Neural cell (in vitro differentiated cells): Measurements from ENCODE around the gene IL6R. TPM values are rescaled to one million over a fixed set of nuclear protein-coding genes. Genes with fewer than 3 reads are reported as not detected.

Source experiments
- H2AFZ ChIP-seq: fragments of 200-600, 300-800 bp; sonication (generic), shearing (Covaris generic); 2 replicates; pipeline ENCODE4 v1.6.0; 2014; ENCODE audit warnings: low read depth, mild to moderate bottlenecking, antibody characterized with exemption, low read length, moderate library complexity
- H3F3A ChIP-seq: fragments of 200-600 bp; shearing (Covaris generic); 2 replicates; pipeline ENCODE4 v1.6.1; 2016; ENCODE audit warnings: mild to moderate bottlenecking, moderate library complexity, mixed read lengths, antibody characterized with exemption, low read length; ENCODE audit not compliant: insufficient read depth, poor library complexity, severe bottlenecking
- H3K27ac ChIP-seq: fragments of 200-600, 300-800 bp; sonication (generic), shearing (Covaris generic); 2 replicates; pipeline ENCODE4 v1.5.1; 2014; ENCODE audit warnings: mild to moderate bottlenecking, low read length, moderate library complexity
- H3K27me3 ChIP-seq: fragments of 300-800, 200-600 bp; sonication (generic), shearing (Covaris generic); 2 replicates; pipeline ENCODE4 v1.6.0; 2014; ENCODE audit warnings: mild to moderate bottlenecking, low read depth, low read length, moderate library complexity; ENCODE audit not compliant: insufficient read depth
- H3K36me3 ChIP-seq: fragments of 300-800, 200-600 bp; sonication (generic), shearing (Covaris generic); 2 replicates; pipeline ENCODE4 v1.5.1; 2014; ENCODE audit warnings: mild to moderate bottlenecking, antibody characterized with exemption, low read length, moderate library complexity; ENCODE audit not compliant: insufficient read depth
- H3K4me2 ChIP-seq: fragments of 300-800, 200-600 bp; sonication (generic), shearing (Covaris generic); 2 replicates; pipeline ENCODE4 v1.6.0; 2014; ENCODE audit warnings: mild to moderate bottlenecking, low read length
- H3K4me3 ChIP-seq: fragments of 300-800, 200-600 bp; sonication (generic), shearing (Covaris generic); 2 replicates; pipeline ENCODE4 v1.5.1; 2014; ENCODE audit warnings: mild to moderate bottlenecking, low read length, moderate library complexity
- H3K79me2 ChIP-seq: fragments of 200-600 bp; shearing (Covaris generic); replicated peaks from 2 replicates; pipeline ENCODE4 v1.6.0; 2014; ENCODE audit warnings: mild to moderate bottlenecking, low read length, moderate library complexity; ENCODE audit not compliant: insufficient read depth
- H3K9ac ChIP-seq: fragments of 300-800, 200-600 bp; sonication (generic), shearing (Covaris generic); 2 replicates; pipeline ENCODE4 v1.6.1; 2016; ENCODE audit warnings: mild to moderate bottlenecking, low read length, mixed read lengths
- H3K9me2 ChIP-seq: fragments of 200-600 bp; shearing (Covaris generic); 2 replicates; pipeline ENCODE4 v1.6.1; 2016; ENCODE audit warnings: mild to moderate bottlenecking, low read length, mixed read lengths; ENCODE audit not compliant: insufficient read depth
- H3K9me3 ChIP-seq: fragments of 200-600, 300-800 bp; sonication (generic), shearing (Covaris generic); 2 replicates; pipeline ENCODE4 v1.6.1; 2016; ENCODE audit warnings: mild to moderate bottlenecking, mixed run types, low read length, moderate library complexity, mixed read lengths
- H4K20me1 ChIP-seq: fragments of 200-600 bp; shearing (Covaris generic); 2 replicates; pipeline ENCODE4 v1.6.1; 2016; ENCODE audit warnings: mild to moderate bottlenecking, mixed run types; ENCODE audit not compliant: insufficient read depth
- CTCF ChIP-seq: fragments of 450-650 bp; IDR thresholded peaks from 2 replicates; pipeline ENCODE4 v1.5.1; 2014; ENCODE audit warnings: antibody characterized with exemption, mild to moderate bottlenecking, moderate library complexity; ENCODE audit not compliant: poor library complexity, severe bottlenecking
- EP300 ChIP-seq: fragments of 450-650 bp; conservative IDR thresholded peaks from 2 replicates; pipeline ENCODE4 v1.6.1; 2014; ENCODE audit warnings: antibody characterized with exemption, mild to moderate bottlenecking, moderate library complexity; ENCODE audit not compliant: poor library complexity, severe bottlenecking
- EZH2 ChIP-seq: fragments of 200-600, 300-800 bp; shearing (Covaris generic), sonication (generic); IDR thresholded peaks from 2 replicates; pipeline ENCODE4 v1.6.1; 2014; ENCODE audit warnings: antibody characterized with exemption, low read length, borderline replicate concordance, mild to moderate bottlenecking; ENCODE audit not compliant: insufficient read depth, poor library complexity, severe bottlenecking
- MXI1 ChIP-seq: fragments of 450-650 bp; conservative IDR thresholded peaks from 2 replicates; pipeline ENCODE4 v1.6.1; 2014; ENCODE audit warnings: antibody characterized with exemption, mild to moderate bottlenecking; ENCODE audit not compliant: poor library complexity, severe bottlenecking
- POLR2AphosphoS5 ChIP-seq: IDR thresholded peaks from 2 replicates; pipeline ENCODE4 v1.6.1; 2012
- RAD21 ChIP-seq: fragments of 450-650 bp; conservative IDR thresholded peaks from 2 replicates; pipeline ENCODE4 v1.6.1; 2014; ENCODE audit warnings: antibody characterized with exemption, mild to moderate bottlenecking, moderate library complexity
- REST ChIP-seq: IDR thresholded peaks from 2 replicates; pipeline ENCODE4 v1.6.1; 2012; ENCODE audit warnings: borderline replicate concordance
- SMC3 ChIP-seq: fragments of 450-650 bp; conservative IDR thresholded peaks from 2 replicates; pipeline ENCODE4 v1.6.1; 2014; ENCODE audit warnings: antibody characterized with exemption, mild to moderate bottlenecking, moderate library complexity; ENCODE audit not compliant: poor library complexity
- TAF1 ChIP-seq: IDR thresholded peaks from 2 replicates; pipeline ENCODE4 v1.6.1; 2012; ENCODE audit warnings: low read depth
- polyA plus RNA-seq: library from polyadenylated mRNA; depleted of rRNA; stranded (reverse); fragments of >200 nt; gene quantifications from 2 replicates; pipeline ENCODE4 v1.2.3, GENCODE V29; 2014

Gene IL6R
- polyA plus RNA-seq, 1 donor from 2014 or later, result not detected

DNA sequence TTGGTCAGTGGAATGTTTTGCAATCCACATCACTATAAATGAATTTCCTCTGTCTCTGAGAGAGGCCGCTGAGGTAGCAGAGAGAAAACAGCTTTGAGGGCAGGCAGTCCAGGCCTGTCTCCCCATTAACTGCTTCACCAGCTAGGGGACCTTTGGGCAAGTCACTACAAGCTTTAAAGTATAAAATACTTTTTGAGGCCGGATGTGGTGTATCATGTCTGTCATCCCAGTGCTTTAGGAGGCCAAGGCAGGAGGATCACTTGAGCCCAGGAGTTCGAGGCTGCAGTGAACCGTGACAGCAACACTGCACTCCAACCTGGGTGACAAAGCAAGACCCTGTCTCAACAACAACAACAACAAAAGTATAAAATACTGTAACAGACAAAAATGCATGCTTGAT lies 6.4 kb downstream of the IL6R start:
- no peaks in the 10 kb centered on the region for H3K9me3 ChIP-seq
- no peak overlapping the region for H3K4me3 ChIP-seq
- H4K20me1 ChIP-seq, result no peaks in the 10 kb centered on the region
- H3K4me2 ChIP-seq, result no peak overlapping the region
- no peaks in the 10 kb centered on the region for H3F3A ChIP-seq
- H3K36me3 ChIP-seq, result no peaks in the 10 kb centered on the region
- peaks cover 18% of the 10 kb centered on the region for H3K27me3 ChIP-seq
- H3K27ac ChIP-seq, result no peak overlapping the region
- no peaks in the 10 kb centered on the region for H3K9me2 ChIP-seq
- no peaks in the 10 kb centered on the region for H3K79me2 ChIP-seq
- TF ChIP-seq REST, result no peak
- no peak for TF ChIP-seq TAF1
- TF ChIP-seq RAD21, result no peak
- H2AFZ ChIP-seq, result no peak overlapping the region
- no peak overlapping the region for H3K9ac ChIP-seq

DNA sequence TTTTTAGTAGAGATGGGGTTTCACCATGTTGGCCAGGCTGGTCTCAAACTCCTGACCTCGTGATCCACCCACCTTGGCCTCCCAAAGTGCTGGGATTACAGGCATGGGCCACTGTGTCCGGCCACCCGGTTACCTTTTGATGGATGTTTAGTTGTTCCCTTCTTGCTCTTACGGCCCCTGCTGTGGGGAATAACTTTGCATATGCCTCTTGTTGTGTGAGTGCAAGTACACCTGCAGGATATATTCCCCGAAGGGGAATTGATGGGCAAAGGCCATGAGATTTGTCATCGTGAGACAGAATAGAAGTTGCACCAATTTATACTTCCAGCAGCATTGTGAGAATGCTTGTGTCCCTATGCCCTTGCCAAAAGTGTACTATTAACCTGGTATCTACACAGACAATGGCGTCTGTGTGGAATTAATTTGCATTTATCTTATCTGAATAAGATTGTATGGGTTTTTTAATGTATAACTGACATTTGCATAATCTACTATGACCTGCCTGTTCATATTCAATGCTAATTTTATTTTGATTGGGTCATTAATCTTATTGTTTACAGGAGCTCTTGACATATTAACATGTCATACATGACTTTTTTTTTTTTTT lies 8.1 kb downstream of the IL6R start:
- Histone ChIP-seq H3K4me3 (no peak overlapping the region), H3K79me2 (no peaks in the 10 kb centered on the region), H3K27ac (no peak overlapping the region), H2AFZ (no peak overlapping the region), H3K27me3 (peaks cover 2% of the 10 kb centered on the region), H3K4me2 (no peak overlapping the region), H3K9me2 (no peaks in the 10 kb centered on the region), H3K9ac (no peak overlapping the region), H3F3A (no peaks in the 10 kb centered on the region), H3K9me3 (no peaks in the 10 kb centered on the region), H3K36me3 (no peaks in the 10 kb centered on the region), H4K20me1 (no peaks in the 10 kb centered on the region)
- TF ChIP-seq RAD21, result no peak
- no peak for TF ChIP-seq EZH2

- Histone ChIP-seq H3K4me3 (no peak overlapping the region), H3K4me2 (no peak overlapping the region), H3F3A (no peaks in the 10 kb centered on the region), H3K27ac (no peak overlapping the region), H4K20me1 (no peaks in the 10 kb centered on the region), H2AFZ (no peak overlapping the region), H3K9me3 (no peaks in the 10 kb centered on the region), H3K9ac (no peak overlapping the region), H3K9me2 (no peaks in the 10 kb centered on the region), H3K27me3 (no peaks in the 10 kb centered on the region), H3K36me3 (no peaks in the 10 kb centered on the region), H3K79me2 (no peaks in the 10 kb centered on the region)
- TF ChIP-seq POLR2AphosphoS5, result no peak
- no peak for TF ChIP-seq TAF1
- TF ChIP-seq RAD21, result no peak
- no peak for TF ChIP-seq REST
- no peak for TF ChIP-seq SMC3
- TF ChIP-seq EP300, result no peak
- no peak for TF ChIP-seq CTCF
- no peak for TF ChIP-seq EZH2
- TF ChIP-seq MXI1, result no peak
These were observed 9.5 kb downstream of the IL6R start for GRCh38 chr1:154414606-154415005.
